ENCODE measurements around the gene TTC4. TPM values are rescaled to one million over a fixed set of nuclear protein-coding genes. Genes with fewer than 3 reads are reported as not detected.

The TTC4 gene
- 10 to 100 TPM; 20.9 to 32.2 (median 26.1) TPM for polyA plus RNA-seq (ENCODE audit: insufficient read length in 10 of 10)
- long read RNA-seq, donor 1, transcript TTC4-201 (10 exons, 2,395 nt), result major isoform, 5 of 13 reads
- long read RNA-seq, donor 1, partial matches to known transcripts, result 6 of 13 reads
- long read RNA-seq, donor 1, other reads (novel, unspliced or antisense), result 0 of 13 reads
- long read RNA-seq, donor 2, transcript TTC4-201 (10 exons, 2,395 nt), result major isoform, 6 of 7 reads
- long read RNA-seq, donor 2, partial matches to known transcripts, result 0 of 7 reads
- long read RNA-seq, donor 2, other reads (novel, unspliced or antisense), result 0 of 7 reads
- long read RNA-seq, donor 3, result 0 reads
- long read RNA-seq, donor 4, transcript TTC4-201 (10 exons, 2,395 nt), result major isoform, 5 of 6 reads
- long read RNA-seq, donor 4, partial matches to known transcripts, result 0 of 6 reads
- long read RNA-seq, donor 4, other reads (novel, unspliced or antisense), result 0 of 6 reads
- long read RNA-seq, donor 5, transcript TTC4-201 (10 exons, 2,395 nt), result major isoform, 6 of 11 reads
- long read RNA-seq, donor 5, partial matches to known transcripts, result 0 of 11 reads
- long read RNA-seq, donor 5, other reads (novel, unspliced or antisense), result 0 of 11 reads
- long read RNA-seq, donor 6, transcript TTC4-201 (10 exons, 2,395 nt), result major isoform, 9 of 10 reads
- long read RNA-seq, donor 6, partial matches to known transcripts, result 0 of 10 reads
- long read RNA-seq, donor 6, other reads (novel, unspliced or antisense), result 0 of 10 reads
- long read RNA-seq, donor 7, partial matches to known transcripts, result 9 of 11 reads
- long read RNA-seq, donor 7, other reads (novel, unspliced or antisense), result 0 of 11 reads
- long read RNA-seq, donor 8, partial matches to known transcripts, result 8 of 11 reads
- long read RNA-seq, donor 8, other reads (novel, unspliced or antisense), result 0 of 11 reads
- long read RNA-seq, donor 9, partial matches to known transcripts, result 0 of 2 reads
- long read RNA-seq, donor 9, other reads (novel, unspliced or antisense), result 0 of 2 reads

GRCh38 chr1:54715493-54716298 is at the start of gene TTC4:
Gene TTC4 (plus strand): TSS chr1:54715861. CDS start chr1:54715909, 48 bp downstream.
- peak; percentile 75 to 95 (median 89) for DNase-seq

GRCh38 chr1:54666333-54666732 is 49.3 kb upstream of the TTC4 start:
- DNase-seq, result no peak

GRCh38 chr1:54667797-54668196 is 47.9 kb upstream of the TTC4 start:
- no peak for DNase-seq

- no peak for DNase-seq
Measured at GRCh38 chr1:54668567-54668966, 47.1 kb upstream of the TTC4 start.

GRCh38 chr1:54671985-54672608 is 43.6 kb upstream of the TTC4 start:
- peak in 2 of 3 donors; percentile 1 to 29 for DNase-seq

- DNase-seq, result no peak
Measured at GRCh38 chr1:54678776-54679643, 36.7 kb upstream of the TTC4 start.

- no peak for DNase-seq
Measured at GRCh38 chr1:54679706-54680105, 36.0 kb upstream of the TTC4 start.

GRCh38 chr1:54680387-54680786 is 35.3 kb upstream of the TTC4 start:
- DNase-seq, result no peak

- peak; percentile 1 to 44 (median 24) for DNase-seq
Measured at GRCh38 chr1:54681358-54681757, 34.3 kb upstream of the TTC4 start.

- no peak for DNase-seq
Measured at GRCh38 chr1:54683453-54683852, 32.2 kb upstream of the TTC4 start.

- DNase-seq, result no peak
Measured at GRCh38 chr1:54685335-54685905, 30.2 kb upstream of the TTC4 start.

- DNase-seq, result no peak
Measured at GRCh38 chr1:54686155-54686554, 29.5 kb upstream of the TTC4 start.

GRCh38 chr1:54694771-54695170 is 20.9 kb upstream of the TTC4 start:
- no peak for DNase-seq

GRCh38 chr1:54695221-54695620 is 20.4 kb upstream of the TTC4 start:
- no peak for DNase-seq

GRCh38 chr1:54695764-54696163 is 19.9 kb upstream of the TTC4 start:
- DNase-seq, result no peak

GRCh38 chr1:54696262-54696661 is 19.4 kb upstream of the TTC4 start:
- DNase-seq, result no peak

GRCh38 chr1:54697896-54698295 is 17.8 kb upstream of the TTC4 start:
- DNase-seq, result no peak

- no peak for DNase-seq
Measured at GRCh38 chr1:54698346-54698745, 17.3 kb upstream of the TTC4 start.

GRCh38 chr1:54699936-54700525 is 15.6 kb upstream of the TTC4 start:
- DNase-seq, result no peak

Data from muscle of back (tissue), 13 donors.